Activated naive CD4-positive, alpha-beta T cell treated with anti-CD3 and anti-CD28 coated beads, Interleukin-2, amount 50 U/mL, for 72 hours (primary cell): ENCODE results near the gene DLGAP1. TPM values are rescaled to one million over a fixed set of nuclear protein-coding genes. Genes with fewer than 3 reads are reported as not detected.

Experiments used
- ATAC-seq, 2 donors: fragments of 150-1000 bp; cut with Tn5 transposase; 2 replicates each; pipeline ENCODE4 v1.10.0; 2021; ENCODE audit warnings: mild to moderate bottlenecking in 2 of 2, moderate library complexity in 2 of 2
- DNase-seq, 2 donors: peaks; one replicate each; pipeline ENCODE4 v3.0.0; 2021 to 2022; ENCODE audit warnings: low spot score in 2 of 2
- H3K27ac Mint-ChIP-seq, 2 donors: one replicate each; pipeline ENCODE4 v1.8.0; 2022; ENCODE audit warnings: mild to moderate bottlenecking in 2 of 2, mixed read lengths in 2 of 2
- H3K36me3 Mint-ChIP-seq, 2 donors: one replicate each; pipeline ENCODE4 v1.8.0; 2022; ENCODE audit warnings: mixed read lengths in 2 of 2
- H3K9me3 Mint-ChIP-seq, 2 donors: one replicate each; pipeline ENCODE4 v1.8.0; 2022; ENCODE audit warnings: mixed read lengths in 2 of 2
- total RNA-seq, 2 donors: library from RNA; stranded (reverse); gene quantifications; one replicate each; pipeline ENCODE4 v1.2.3, GENCODE V29; 2022

Gene DLGAP1
- total RNA-seq, 2 donors from 2014 or later: not detected

DNA sequence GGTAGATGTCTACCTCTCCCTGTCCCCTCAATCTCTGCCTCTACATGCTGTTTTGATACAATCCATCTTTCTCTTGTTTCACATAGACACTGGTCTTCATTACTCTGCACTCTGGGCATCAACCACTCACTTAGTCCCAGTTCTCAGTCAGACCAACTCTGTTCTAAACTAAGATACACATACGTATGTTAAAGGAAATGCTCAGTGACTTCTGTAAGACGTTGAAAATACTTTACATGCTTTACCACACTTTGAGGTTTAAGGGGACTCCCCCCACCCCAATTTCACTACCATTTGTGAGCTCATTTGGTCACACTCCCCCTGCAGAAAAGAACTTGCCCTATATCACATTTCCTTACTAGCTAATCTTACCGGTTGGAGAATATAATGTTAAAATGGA lies 507.7 kb downstream of the DLGAP1 start:
- peak in 1 of 2 donors; percentile 46 for ATAC-seq
- no peaks in the 10 kb centered on the region for H3K9me3 Mint-ChIP-seq

DNA sequence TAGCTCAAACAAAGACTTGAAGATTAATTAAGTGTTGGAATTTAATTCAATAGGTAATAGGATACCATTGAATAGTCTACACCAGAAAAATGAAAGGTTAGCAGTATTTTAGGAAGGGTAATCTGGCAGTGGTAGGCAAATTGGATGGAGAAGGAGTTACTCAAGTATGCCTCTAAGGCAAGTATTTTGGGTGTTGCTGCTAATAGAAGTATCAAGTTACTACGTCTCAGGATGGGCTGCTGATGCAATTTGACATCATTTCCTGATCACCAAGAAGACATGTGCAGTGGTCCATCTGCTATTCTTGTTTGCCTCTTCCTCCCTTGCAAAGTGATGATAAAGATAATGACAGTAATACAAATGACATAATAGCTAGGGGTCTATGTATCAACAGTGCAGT lies 519.8 kb downstream of the DLGAP1 start:
- peaks cover 10% of the 10 kb centered on the region in 2 donors for H3K9me3 Mint-ChIP-seq
- no peak for DNase-seq
- ATAC-seq: no peak
- H3K36me3 Mint-ChIP-seq: no peaks in the 10 kb centered on the region
- H3K27ac Mint-ChIP-seq: peak overlapping the region in 1 of 2 donors; percentile 23

More for the DNA sequence above, 507.7 kb downstream of the DLGAP1 start:
- no peaks in the 10 kb centered on the region for H3K36me3 Mint-ChIP-seq
- no peak for DNase-seq
- no peak overlapping the region for H3K27ac Mint-ChIP-seq

DNA sequence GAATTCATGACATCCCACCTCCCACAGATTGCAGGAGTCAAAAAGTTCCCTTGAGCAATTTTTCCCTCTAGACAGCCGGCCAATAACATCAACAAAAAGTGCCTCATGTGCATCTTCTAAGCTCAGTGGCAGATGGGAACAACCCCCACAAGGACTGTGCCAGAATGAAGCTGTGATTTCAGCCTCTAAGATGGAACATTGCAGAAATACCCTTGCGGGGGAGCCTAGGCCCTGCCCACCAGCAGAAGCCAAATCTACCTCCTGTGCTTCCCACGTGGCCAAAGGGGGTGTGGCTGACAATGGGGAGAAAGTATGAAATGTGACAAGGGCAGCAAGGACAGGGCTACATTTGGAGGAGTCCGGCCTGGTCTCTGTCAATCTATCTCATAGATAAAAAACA lies 522.8 kb downstream of the DLGAP1 start:
- Mint-ChIP-seq H3K27ac (no peak overlapping the region), H3K36me3 (no peaks in the 10 kb centered on the region), H3K9me3 (no peaks in the 10 kb centered on the region)
- DNase-seq (no peak), ATAC-seq (no peak)

DNA sequence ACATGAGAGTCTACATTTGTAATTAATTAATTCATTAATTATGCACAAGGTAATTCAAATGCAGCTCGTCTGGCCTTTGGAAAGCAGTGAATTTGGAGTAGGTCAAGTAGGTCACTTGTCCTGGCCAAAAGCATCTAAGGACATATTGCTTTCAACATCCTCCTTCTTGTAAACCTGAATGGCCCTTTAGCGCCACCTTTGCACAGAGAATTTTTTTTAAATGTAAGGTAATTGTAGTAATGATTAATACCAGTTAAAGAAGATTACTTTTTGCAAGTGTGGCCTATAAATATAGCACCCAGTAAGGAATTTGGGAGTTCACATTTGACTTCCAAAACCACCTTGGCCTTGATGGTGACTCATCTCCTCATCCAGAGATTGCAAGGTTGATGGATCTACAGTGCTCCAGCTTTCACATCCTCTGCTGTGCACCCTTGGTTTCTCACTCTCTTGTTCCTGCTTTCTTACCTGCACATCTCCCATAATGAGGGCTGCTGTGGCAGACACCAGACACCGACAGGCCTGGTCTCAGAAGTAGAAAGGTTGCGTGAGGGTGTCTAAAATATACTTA lies 523.5 kb downstream of the DLGAP1 start:
- Mint-ChIP-seq H3K36me3 (no peaks in the 10 kb centered on the region), H3K27ac (no peak overlapping the region), H3K9me3 (no peaks in the 10 kb centered on the region)
- DNase-seq (no peak), ATAC-seq (no peak)

DNA sequence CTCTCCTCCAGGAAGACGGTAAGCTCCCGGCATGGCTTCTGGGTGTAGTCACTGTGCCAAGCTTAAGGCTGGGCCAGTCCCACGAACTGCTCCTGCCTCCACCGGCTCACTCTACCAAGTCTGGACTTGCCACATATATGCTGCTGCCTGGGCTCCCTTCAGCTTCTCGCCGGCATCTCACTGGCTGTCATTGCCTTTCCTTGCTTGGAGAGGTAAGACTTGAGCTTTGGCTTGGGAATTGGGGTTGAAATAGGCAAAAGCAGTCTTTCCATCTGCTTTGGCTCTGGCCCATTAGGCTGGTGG lies 524.1 kb downstream of the DLGAP1 start:
- no peak overlapping the region for H3K27ac Mint-ChIP-seq

DNA sequence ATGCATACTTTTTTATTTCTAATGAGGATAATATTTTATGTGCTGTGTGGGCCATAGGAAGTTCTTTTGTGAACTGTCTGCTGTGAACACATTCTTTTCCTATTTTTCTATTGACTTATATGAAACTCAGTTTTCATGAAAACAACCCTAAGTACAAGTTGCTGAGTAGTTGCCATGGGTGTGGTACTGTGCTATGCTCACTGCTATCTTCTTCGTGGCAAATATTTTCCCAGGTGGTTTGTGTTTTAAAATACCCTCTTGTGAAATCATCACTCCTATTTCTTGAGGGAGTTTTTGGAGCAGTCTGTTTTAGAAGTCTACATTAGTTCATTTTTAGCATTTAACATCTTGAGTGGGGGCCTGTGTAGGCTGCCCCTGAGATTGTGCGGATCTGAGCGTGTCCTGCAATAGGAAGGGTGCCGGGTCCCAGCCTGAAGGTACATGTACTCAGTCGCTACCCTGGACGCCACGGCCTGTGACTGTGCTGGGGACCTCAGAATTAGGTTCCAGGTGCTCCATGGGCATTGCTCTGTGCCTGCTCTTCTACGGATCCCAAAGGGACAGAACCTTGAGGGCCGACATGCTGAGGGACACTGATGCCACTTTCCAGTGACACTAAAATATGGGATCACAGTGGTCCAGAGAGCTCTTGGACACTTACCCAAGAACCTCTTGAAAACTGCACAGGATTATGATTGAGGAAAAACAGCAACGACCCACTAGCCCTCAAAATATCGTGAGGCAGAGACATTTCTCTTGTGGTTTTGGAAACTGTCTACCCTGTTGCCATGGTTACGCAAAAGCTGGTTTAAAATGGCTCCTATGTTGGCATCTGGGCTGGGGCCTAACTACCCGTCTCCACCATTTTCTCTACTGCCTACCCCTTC lies 524.7 kb downstream of the DLGAP1 start:
- no peaks in the 10 kb centered on the region for H3K9me3 Mint-ChIP-seq
- no peak for DNase-seq
- ATAC-seq: no peak
- no peaks in the 10 kb centered on the region for H3K36me3 Mint-ChIP-seq
- peak overlapping the region in 1 of 2 donors; percentile 5 for H3K27ac Mint-ChIP-seq

More for the DNA sequence above, 524.1 kb downstream of the DLGAP1 start:
- no peak for ATAC-seq
- DNase-seq: no peak
- no peaks in the 10 kb centered on the region for H3K36me3 Mint-ChIP-seq
- no peaks in the 10 kb centered on the region for H3K9me3 Mint-ChIP-seq

DNA sequence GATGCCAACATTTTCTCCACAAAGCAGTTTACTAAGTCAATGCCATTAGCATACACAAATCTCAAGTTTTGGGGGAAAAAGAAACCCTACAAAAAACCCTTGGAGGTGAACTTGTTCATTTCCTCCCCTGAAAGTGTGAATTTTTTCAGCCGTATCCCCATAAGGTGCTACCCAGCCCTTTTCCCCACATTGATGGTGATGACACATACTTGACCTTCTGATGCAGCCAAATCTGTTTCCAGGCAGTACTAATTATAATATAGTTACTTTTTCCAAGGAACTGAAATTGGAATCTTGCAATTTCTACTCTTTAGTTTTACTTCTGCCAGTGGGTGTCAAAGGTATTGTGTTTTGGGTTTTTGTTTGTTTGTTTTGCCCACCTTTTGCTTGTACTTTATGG lies 530.7 kb downstream of the DLGAP1 start:
- DNase-seq (no peak), ATAC-seq (no peak)
- Mint-ChIP-seq H3K27ac (no peak overlapping the region), H3K36me3 (no peaks in the 10 kb centered on the region), H3K9me3 (no peaks in the 10 kb centered on the region)

DNA sequence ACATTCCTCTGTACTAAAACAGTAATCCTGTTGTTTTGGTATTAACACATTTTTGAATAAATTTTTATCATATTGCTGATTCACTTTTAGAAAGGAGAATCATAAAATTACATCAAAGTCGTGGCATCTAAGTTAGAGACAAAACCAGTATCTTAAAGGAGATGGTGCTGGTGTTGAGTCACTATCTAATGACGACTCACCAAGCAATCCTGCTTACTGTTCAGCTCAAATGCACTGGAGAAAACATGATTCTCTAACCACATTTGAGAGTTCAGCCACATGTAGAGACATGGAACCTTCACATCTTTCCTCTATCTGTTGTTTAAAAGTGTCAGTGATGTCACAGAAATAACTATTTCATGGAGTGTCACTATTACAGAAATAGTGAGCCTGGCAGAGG lies 531.4 kb downstream of the DLGAP1 start:
- ATAC-seq: peak in 1 of 2 donors; percentile 48

DNA sequence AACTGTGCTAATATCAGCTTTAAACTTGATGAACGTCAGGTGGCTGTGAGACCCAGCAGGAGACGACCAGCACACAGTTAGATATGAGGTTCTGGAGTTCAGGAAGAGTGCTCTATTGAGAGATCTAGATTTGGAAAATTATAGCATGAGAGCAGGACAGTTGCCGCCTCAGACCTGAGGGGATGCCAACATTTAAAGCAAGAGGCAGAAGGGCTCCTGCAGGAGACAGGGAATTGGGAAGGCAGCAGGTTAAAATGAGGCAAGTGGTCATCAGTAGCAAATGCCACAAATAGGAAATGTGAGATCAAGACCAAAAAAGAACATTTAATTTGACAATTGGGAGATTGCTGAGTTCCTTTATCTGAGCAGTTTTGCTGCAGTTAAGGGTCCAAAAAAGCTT lies 533.3 kb downstream of the DLGAP1 start:
- Mint-ChIP-seq H3K36me3 (no peaks in the 10 kb centered on the region), H3K27ac (no peak overlapping the region), H3K9me3 (no peaks in the 10 kb centered on the region)
- ATAC-seq (no peak), DNase-seq (no peak)

More for the DNA sequence above, 531.4 kb downstream of the DLGAP1 start:
- Mint-ChIP-seq H3K27ac (no peak overlapping the region), H3K9me3 (no peaks in the 10 kb centered on the region), H3K36me3 (no peaks in the 10 kb centered on the region)
- DNase-seq: no peak

DNA sequence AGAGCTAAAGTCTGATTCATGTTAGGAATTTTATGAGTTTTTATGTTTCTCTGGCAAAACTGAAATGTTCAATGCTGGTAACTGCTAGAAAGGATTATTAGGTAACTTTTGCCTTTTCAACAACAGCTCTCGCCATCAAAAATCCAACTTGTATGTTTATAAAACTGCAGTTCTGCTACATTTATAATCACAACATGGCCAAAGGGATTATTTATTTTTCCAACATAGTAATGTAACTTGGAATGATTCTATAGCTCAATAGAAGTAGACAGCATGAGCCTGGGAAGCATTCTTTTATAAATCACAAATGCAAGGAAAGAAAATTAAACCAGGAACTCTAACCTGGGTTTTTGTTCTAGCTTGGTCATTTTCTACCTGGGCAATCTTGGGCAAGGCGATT lies 534.3 kb downstream of the DLGAP1 start:
- no peak for ATAC-seq
- no peak for DNase-seq
- Mint-ChIP-seq H3K36me3 (no peaks in the 10 kb centered on the region), H3K9me3 (no peaks in the 10 kb centered on the region), H3K27ac (no peak overlapping the region)

DNA sequence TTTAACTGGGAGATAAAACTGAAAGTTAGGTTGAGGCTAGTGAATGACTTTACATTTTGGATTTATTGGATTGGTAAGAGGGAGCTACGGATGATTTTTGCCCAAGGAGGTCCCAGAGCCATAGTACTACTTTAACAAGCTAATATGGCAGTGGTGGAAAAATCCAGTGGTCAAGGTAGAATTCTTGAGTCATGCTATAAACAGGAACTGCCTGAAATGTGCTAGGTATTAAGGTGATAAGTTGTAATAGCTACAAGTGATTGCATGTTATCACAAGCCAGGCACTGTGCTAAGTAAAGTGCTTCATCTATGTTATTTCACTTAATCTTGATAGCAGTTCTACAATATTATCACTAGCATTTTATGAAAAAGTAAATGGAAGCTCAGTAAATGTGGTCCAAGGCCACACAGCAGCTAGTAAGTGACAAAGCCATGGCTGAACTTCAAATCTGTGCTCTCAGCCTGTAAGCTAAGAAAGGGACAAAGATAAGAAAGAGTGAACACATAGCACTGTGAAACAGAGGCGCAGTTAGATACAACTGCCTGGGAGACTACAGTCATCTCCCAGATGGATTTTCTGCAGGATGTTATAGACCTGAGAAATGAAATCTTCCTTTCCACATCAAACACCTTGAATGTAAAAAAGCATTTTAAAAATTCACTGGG lies 535.6 kb downstream of the DLGAP1 start:
- ATAC-seq: no peak
- Mint-ChIP-seq H3K9me3 (no peaks in the 10 kb centered on the region), H3K27ac (no peak overlapping the region), H3K36me3 (no peaks in the 10 kb centered on the region)
- no peak for DNase-seq

DNA sequence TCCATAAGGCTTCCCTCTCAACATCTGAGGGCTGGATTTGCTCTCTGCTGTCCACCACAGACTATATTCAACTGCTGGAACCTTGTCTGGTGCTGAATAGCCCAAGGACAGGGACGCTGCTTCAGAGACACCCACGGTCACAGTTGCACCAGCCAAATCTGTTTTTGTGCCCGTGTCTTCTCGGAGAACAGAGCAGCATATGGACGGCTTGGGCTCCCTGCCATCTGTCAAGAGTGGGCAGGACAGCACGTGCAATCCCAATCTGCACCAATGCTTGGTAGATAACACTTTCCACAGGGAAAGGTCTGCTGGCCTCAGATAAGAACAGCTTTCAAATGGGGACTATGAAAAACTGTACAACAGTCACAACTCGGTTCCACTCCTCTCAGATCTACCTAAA lies 539.0 kb downstream of the DLGAP1 start:
- Mint-ChIP-seq H3K9me3 (no peaks in the 10 kb centered on the region), H3K27ac (no peak overlapping the region), H3K36me3 (no peaks in the 10 kb centered on the region)
- ATAC-seq: no peak
- DNase-seq: no peak

DNA sequence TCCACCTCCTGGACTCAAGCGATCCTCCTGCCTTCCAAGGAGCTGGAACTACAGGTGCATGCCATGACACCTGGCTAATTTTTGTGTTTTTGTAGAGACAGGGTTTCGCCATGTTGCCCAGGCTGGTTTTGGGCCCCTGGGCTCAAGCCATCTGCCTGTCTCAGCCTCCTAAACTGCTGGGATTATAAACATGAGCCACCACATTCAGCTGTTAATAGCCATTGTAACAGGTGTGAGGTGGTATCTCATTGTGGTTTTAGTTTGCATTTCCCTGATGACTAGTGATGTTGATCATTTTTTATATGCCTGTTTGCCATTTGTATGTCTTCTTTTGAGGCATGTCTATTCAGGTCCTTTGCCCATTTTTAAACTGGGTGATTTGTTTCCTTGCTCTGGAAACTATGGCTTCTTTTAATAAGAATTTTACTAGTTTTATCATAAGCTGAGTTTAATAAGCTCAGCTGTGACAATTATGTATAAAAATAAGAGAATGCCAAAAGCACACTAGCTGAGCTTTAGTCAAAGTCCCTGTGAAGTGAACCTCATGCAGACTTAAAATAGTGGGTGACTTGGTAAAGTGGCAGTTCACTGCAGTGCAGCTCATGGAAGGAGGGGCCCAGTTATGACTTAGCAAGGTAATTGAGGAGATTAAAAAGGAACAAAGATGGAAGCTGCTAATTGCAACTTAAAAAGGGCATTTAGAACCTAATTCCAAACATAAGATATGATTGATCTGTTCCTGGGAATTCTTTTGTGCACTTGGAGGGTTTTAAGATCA lies 540.1 kb downstream of the DLGAP1 start:
- H3K36me3 Mint-ChIP-seq: no peaks in the 10 kb centered on the region
- DNase-seq (no peak), ATAC-seq (no peak)
- H3K9me3 Mint-ChIP-seq: no peaks in the 10 kb centered on the region
- no peak overlapping the region for H3K27ac Mint-ChIP-seq

DNA sequence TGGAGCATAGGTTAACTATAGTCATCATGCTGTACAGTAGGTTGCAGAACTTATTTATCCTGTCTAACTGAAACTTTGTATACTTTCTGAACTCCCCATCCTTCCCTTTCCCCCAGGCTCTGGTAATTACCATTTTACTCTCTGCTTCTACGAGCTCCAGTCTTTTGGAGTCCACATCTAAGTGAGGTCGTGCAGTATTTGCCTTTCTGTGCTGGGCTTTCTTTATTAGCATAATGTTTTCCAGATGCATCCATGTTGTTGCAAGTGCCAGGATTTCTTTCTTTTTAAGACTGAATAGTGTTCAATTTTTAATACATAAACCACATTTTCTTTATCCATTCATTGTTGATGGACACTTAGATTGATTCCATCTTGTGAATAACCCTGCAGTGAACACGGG lies 541.0 kb downstream of the DLGAP1 start:
- Mint-ChIP-seq H3K36me3 (no peaks in the 10 kb centered on the region), H3K27ac (no peak overlapping the region), H3K9me3 (no peaks in the 10 kb centered on the region)
- DNase-seq (no peak), ATAC-seq (no peak)

DNA sequence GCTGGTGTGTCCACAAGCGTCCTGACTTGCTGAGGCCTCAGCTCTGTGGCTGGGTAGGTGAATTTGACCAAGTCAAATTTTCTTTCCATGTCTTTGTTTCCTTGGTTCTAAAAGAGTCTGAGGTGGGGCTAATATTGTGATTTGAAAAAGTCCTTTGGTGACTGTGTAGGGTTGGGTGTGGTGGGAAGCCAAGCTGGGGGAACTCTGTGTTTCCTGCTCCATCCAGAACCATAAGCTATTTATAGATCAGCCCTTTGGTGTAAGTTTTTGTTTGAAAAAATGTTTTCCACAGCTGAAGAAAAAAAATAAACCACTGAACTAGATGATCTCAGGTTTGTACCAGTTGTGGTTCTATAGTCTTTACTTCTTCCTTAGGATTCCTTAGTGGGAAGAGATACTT lies 542.4 kb downstream of the DLGAP1 start:
- H3K27ac Mint-ChIP-seq: no peak overlapping the region
- H3K36me3 Mint-ChIP-seq: no peaks in the 10 kb centered on the region
- DNase-seq (no peak), ATAC-seq (no peak)
- no peaks in the 10 kb centered on the region for H3K9me3 Mint-ChIP-seq

DNA sequence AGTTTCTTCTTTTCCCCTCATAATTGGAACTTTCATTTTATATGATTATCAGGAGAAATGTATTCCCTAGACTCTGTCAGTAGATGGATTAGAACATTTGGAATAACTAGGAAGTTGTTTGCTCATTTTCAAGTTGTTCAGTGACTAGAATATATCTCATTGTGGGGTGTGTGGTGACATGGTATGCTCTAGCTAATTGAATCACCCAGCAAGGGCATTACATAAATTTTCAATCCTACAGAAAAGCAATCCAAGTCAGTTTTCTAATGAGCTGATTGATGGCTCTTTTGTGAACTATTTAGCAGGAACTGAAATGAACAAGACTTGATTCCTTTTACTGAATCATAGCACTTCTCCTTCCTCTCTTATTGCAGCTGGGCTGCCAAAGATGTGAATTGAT lies 543.7 kb downstream of the DLGAP1 start:
- Mint-ChIP-seq H3K9me3 (no peaks in the 10 kb centered on the region), H3K36me3 (no peaks in the 10 kb centered on the region), H3K27ac (no peak overlapping the region)
- ATAC-seq (no peak), DNase-seq (no peak)

DNA sequence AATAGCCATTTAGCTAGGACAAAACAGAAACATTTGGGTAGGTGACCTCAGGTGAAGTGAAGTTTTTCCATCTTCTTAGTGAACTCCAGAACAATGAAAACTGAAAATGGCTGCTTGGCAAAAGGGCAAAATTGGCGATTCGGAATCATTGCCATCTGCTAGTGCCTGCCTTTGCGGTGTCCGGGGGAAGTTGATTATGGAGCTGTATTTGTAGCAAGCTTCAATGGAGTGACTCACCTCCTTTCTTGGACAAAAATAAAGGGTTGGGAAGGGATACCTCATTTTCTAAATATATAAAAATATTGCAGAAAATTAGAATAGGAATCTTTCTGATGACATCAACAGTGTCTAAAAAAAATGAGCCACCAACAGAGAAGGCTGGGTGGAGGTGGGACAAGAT lies 544.6 kb downstream of the DLGAP1 start:
- DNase-seq (no peak), ATAC-seq (no peak)
- no peaks in the 10 kb centered on the region for H3K36me3 Mint-ChIP-seq
- H3K9me3 Mint-ChIP-seq: no peaks in the 10 kb centered on the region
- no peak overlapping the region for H3K27ac Mint-ChIP-seq
